Activated gamma-delta T cell treated with Interleukin-2 at 50 U/mL for 16 hours (primary cell): Measurements from ENCODE around the gene ZNF205.
"Not testable (repeated sequence)": the region's sequence is repeated elsewhere in the genome, so short reads cannot be mapped to it uniquely, and the experiment has no call there.

Experiments used
- DNase-seq: peaks from one replicate; pipeline ENCODE4 v3.0.0-alpha.2; 2020

The ZNF205 gene

DNA sequence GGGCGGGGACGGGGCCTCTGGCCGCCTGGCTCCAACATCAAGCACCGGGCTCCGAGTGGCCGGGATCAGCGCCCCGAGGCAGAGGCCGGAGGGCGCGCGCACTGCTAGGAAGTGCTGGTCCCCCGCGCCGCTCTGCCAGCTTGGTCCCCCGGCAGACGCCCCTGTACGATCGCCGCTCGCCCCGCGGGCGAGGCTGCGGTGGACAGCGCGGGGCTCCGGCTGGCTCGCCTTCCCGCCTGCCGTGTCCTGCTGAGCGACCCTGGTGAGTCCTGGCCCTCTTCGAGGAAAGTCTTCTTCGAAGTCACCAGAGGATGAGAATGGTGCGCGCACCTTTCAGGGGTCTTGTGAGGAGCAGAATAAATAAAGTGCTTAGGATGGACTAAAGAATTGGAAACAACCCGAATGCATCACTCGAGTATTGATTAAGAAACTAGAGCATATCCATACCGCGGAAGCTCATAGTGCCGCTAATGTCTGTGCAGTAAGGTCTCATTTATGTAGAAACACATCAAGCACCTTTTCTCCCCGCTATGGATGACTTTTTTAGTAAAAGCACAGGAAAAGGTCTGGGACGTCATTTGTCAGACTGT lies 22.8 kb downstream of the ZNF205 start:
- DNase-seq = no peak

DNA sequence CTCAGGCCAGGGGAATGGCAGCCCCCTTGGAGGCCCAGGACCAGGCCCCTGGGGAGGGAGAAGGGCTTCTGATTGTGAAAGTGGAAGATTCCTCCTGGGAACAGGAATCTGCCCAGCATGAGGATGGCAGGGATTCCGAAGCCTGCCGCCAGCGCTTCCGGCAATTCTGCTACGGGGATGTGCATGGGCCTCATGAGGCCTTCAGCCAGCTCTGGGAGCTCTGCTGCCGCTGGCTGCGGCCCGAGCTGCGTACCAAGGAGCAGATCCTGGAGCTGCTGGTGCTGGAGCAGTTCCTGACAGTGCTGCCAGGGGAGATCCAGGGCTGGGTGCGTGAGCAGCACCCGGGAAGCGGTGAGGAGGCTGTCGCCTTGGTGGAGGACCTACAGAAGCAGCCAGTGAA lies 24.9 kb downstream of the ZNF205 start:
- DNase-seq = no peak

GRCh38 chr16:3138342-3138741 lies 26.0 kb downstream of the ZNF205 start:
- no peak for DNase-seq

DNA sequence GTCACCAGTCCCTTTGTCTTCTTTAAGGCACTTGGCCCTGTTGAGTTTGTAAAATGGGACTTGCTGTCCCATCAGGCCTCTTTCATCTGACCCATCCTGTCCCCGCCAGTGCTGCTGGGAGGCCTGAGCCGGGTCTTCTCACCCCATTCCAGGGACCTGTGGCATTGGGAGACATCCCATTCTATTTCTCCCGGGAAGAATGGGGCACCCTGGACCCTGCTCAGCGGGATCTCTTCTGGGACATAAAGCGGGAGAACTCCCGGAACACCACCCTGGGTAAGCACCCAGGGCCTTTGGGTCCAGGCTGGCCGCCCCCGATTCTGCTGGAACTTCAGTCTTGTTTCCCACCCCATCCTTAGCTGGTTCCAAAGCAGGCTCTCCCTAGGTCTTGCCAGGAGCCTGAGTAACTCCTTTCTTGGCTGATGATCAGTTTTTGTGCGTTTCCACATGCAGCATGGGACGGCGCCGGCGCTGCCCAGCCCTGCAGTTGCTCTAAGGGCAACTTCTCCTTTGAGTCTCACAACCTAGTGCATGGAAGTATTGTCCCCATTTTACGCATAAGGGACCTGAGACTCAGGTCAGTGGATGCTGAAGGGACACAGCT lies 26.5 kb downstream of the ZNF205 start:
- DNase-seq = no peak

DNA sequence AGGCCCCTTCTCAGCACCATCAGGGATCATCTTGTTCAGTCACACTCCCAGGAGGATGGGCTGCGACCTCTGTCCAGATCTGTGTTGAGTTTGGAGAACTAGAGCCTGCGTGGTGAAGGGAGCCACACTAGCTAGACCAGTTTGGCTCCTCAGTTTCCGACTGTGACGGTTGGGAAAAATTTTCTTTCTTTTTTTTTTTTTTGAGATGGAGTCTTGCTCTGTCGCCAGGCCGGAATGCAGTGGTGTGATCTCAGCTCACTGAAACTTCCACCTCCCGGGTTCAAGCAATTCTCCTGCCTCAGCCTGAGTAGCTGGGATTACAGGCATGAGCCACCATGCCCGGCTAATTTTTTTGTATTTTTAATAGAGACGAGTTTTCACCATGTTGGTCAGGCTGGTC lies 27.2 kb downstream of the ZNF205 start:
- DNase-seq = not testable (repeated sequence)

DNA sequence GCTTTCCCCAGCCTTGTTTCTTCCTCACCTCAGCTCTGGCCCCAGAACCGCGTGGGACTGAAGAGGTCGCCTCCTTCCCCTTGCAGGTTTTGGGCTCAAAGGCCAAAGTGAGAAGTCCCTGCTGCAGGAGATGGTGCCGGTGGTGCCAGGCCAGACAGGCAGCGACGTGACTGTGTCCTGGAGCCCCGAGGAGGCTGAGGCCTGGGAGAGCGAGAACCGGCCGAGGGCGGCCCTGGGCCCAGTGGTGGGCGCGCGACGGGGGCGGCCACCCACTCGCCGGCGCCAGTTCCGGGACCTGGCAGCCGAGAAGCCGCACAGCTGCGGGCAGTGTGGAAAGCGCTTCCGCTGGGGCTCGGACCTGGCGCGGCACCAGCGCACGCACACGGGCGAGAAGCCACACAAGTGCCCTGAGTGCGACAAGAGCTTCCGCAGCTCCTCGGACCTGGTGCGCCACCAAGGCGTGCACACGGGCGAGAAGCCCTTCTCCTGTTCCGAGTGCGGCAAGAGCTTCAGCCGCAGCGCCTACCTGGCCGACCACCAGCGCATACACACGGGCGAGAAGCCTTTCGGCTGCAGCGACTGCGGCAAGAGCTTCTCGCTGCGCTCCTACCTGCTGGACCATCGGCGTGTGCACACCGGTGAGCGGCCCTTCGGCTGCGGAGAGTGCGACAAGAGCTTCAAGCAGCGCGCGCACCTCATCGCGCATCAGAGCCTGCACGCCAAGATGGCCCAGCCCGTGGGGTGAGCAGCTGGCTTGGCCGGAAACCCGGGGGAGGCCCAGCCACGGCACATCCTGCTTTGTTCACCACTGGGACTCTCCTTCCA lies 28.4 kb downstream of the ZNF205 start:
- DNase-seq = no peak

DNA sequence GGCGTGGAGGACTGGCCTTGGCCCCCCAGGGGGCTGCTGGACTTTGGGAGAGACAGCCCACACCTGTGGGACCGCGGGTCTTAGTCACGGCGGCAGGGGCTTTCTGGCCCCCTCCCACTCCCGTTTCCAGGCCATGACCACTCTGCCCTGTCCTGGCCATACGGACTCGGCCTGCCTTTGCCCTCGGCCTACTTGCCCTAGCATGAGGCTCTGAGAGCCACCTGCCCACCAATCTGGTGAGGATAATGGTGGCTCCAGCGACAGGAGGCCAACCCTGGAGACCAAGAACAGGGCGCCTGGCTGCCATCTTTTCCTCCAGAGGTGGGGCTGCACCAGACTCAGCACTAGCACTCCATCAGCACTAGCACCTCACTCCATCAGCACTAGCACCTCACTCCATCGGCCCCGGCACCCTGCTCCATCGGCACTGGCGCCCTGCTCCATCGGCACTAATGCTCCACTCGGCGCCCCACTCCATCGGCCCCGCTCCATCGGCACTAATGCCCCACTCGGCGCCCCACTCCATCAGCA lies 29.5 kb downstream of the ZNF205 start:
- DNase-seq = no peak

- DNase-seq = no peak
These were observed 29.9 kb downstream of the ZNF205 start for GRCh38 chr16:3142327-3142726.

- DNase-seq = no peak
These were observed 30.4 kb downstream of the ZNF205 start for GRCh38 chr16:3142770-3143169.

DNA sequence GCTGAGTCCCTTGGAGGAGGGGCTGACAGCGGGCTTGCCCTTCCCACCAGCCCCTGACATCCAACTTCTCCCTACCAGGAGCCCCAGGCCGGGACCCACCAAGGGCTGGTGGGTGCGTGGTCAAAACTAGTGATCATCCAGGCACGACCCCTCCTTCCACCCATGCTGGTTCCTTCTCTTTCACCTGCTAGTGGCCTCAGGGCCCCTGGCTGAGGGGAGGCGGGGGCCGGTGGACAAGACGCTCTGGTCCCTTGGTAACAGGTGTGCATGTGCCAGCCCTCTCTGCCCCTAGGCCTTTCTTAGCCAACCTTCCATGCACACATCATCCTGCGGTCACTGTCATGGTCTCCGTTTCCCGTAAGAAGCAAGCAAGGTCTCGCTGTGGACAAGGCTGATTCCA lies 30.8 kb downstream of the ZNF205 start:
- no peak for DNase-seq

GRCh38 chr16:3143598-3144320 lies 31.4 kb downstream of the ZNF205 start:
- no peak for DNase-seq

GRCh38 chr16:3144321-3144983 lies 32.1 kb downstream of the ZNF205 start:
- no peak for DNase-seq

DNA sequence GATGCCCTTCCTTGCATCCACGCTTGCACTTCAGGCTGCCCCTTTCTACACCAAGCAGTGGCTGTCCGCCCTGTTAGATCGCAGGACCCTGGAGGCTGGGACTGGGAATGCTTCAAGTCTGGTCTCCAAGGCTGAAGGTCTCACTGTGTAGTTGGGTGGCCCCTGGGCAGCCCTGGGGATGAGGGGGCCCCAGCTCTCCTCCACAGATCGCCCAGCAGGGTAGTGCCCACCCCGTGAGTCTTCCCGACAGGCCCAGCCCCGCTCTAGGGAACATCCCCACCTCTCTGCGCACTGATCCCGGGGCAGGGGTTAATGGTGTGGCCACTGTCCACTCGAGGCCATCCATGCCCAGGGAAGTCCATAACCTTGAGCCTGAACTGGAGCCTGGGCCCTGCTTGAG lies 32.8 kb downstream of the ZNF205 start:
- no peak for DNase-seq

- no peak for DNase-seq
These were observed 33.3 kb downstream of the ZNF205 start for GRCh38 chr16:3145660-3146059.

GRCh38 chr16:3147046-3147756 lies 34.8 kb downstream of the ZNF205 start:
- DNase-seq = no peak

DNA sequence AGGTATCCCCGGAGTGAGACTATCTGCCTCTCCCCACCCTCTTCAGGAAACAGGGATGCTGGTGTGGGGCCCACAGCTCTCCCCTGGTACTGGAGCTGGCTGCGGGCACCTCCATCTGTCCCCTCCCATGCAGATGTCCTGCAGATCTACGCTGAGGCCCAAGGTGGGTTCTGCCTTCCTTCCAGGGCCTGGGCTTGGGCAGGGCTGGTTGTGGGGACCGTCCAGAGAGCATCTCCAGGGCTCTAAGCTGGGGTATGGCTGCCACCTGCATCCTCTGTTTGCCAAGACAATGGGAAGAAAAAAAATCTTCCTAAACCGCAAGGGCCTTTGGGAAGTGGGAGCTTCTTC lies 35.3 kb downstream of the ZNF205 start:
- no peak for DNase-seq

GRCh38 chr16:3148256-3149192 lies 36.1 kb downstream of the ZNF205 start:
- no peak for DNase-seq

GRCh38 chr16:3149193-3149530 lies 36.8 kb downstream of the ZNF205 start:
- no peak for DNase-seq

- DNase-seq = peak; percentile 44
These were observed 37.4 kb downstream of the ZNF205 start for GRCh38 chr16:3149630-3150345.
